ENCODE measurements around the gene TFRC. TPM values are rescaled to one million over a fixed set of nuclear protein-coding genes. Genes with fewer than 3 reads are reported as not detected.

Gene TFRC
- total and polyA plus RNA-seq, 4 donors = 19.1 to 1,250 (median 73.3) TPM

DNA sequence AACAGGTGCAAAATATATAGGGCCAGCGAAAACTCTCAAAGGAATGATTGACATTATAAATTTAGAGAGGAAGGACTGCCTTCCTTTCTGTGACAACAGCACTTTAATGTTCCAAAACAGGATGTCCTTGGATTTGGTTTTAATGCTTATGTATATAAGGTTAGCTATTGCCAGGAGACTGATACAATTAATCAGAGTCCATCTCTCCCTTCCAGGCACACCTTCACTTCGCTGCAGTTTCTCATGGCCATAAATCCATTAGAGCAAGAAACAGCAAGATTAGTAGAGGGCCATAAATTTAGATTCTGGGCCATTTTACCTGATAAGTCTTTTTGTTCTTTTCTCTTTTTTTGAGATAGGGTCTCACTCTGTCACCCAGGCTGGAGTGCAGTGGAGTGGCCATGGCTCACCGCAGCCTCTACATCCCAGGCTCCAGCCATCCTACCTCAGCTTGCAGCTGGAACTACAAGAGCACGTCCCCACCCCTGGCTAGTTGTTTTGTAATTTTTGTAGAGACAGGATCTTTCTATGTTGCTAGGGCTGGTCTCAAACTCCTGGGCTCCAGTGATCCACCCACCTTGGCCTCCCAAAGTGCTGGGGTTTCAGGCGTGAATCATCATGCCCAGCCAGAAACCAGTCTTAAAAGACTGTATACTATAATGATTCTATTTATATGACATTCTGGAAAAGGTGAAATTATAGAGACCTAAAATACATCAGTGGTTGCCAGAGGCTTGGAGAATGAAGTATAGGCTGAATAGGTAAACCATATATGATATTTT lies 15.7 kb upstream of the TFRC start (continued):
- TF ChIP-seq, protein P1, sequence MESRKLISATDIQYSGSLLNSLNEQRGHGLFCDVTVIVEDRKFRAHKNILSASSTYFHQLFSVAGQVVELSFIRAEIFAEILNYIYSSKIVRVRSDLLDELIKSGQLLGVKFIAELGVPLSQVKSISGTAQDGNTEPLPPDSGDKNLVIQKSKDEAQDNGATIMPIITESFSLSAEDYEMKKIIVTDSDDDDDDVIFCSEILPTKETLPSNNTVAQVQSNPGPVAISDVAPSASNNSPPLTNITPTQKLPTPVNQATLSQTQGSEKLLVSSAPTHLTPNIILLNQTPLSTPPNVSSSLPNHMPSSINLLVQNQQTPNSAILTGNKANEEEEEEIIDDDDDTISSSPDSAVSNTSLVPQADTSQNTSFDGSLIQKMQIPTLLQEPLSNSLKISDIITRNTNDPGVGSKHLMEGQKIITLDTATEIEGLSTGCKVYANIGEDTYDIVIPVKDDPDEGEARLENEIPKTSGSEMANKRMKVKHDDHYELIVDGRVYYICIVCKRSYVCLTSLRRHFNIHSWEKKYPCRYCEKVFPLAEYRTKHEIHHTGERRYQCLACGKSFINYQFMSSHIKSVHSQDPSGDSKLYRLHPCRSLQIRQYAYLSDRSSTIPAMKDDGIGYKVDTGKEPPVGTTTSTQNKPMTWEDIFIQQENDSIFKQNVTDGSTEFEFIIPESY (IDR thresholded peaks at IDR 0.05) = no peak
- TF ChIP-seq, protein P2, sequence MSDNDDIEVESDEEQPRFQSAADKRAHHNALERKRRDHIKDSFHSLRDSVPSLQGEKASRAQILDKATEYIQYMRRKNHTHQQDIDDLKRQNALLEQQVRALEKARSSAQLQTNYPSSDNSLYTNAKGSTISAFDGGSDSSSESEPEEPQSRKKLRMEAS (IDR thresholded peaks at IDR 0.05) = no peak
- no peak for TF ChIP-seq YY1 (IDR thresholded peaks at IDR 0.05)
- TF ChIP-seq GABPA (IDR thresholded peaks at IDR 0.05 in 1 of 2, conservative IDR thresholded peaks at IDR 0.05 in 1 of 2) = no peak
- TF ChIP-seq NR2F2 (IDR thresholded peaks at IDR 0.05) = no peak
- TF ChIP-seq, protein P3, sequence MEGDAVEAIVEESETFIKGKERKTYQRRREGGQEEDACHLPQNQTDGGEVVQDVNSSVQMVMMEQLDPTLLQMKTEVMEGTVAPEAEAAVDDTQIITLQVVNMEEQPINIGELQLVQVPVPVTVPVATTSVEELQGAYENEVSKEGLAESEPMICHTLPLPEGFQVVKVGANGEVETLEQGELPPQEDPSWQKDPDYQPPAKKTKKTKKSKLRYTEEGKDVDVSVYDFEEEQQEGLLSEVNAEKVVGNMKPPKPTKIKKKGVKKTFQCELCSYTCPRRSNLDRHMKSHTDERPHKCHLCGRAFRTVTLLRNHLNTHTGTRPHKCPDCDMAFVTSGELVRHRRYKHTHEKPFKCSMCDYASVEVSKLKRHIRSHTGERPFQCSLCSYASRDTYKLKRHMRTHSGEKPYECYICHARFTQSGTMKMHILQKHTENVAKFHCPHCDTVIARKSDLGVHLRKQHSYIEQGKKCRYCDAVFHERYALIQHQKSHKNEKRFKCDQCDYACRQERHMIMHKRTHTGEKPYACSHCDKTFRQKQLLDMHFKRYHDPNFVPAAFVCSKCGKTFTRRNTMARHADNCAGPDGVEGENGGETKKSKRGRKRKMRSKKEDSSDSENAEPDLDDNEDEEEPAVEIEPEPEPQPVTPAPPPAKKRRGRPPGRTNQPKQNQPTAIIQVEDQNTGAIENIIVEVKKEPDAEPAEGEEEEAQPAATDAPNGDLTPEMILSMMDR (IDR thresholded peaks at IDR 0.05; ENCODE audit: low read depth, low read length, missing input control) = no peak

DNA sequence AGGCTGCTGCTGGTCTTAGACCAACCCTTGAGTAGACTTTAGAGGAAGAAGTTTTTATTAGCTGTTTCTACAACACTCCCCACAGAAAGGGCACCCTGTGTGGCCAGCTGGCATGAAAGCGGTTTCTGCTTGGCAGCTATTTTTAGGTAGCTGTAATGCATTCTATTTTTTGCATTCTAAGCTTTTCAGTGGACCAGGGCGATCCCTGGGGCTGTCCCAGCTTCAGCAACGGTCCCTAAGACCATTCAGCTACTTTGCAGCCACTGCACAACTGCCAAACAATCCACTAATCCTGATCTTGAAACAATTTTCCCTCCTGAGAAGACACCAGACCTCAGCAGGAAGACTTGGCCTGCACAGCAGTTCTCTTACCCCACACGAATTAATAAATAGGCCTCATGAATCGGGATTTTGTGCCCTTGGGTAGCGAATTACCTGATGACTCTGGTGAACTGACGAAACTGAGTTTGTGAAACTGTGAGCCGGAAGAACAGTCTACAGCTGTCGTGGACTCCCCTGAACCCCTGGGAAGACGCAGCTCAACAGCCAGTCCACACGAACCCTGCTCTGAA lies 14.6 kb upstream of the TFRC start:
- Histone ChIP-seq H3K9ac (ENCODE audit: low read depth in 1 of 2, low read length in 2 of 2) (peak overlapping the region; percentile 19 to 67), H3K4me1 (ENCODE audit: control insufficient read depth in 4 of 4, insufficient read depth in 4 of 4, low read length in 3 of 4) (peaks cover 0 to 9% (median 8%) of the 10 kb centered on the region in 4 donors), H3K27me3 (ENCODE audit: control insufficient read depth in 4 of 4, insufficient read depth in 4 of 4, low read length in 3 of 4) (no peaks in the 10 kb centered on the region), H3K27ac (ENCODE audit: low read depth in 1 of 2, low read length in 2 of 2) (peak overlapping the region; percentile 65 to 83), H3K36me3 (ENCODE audit: control insufficient read depth in 4 of 4, insufficient read depth in 3 of 4, low read depth in 1 of 4, low read length in 3 of 4) (no peaks in the 10 kb centered on the region), H3K4me3 (ENCODE audit: low read depth in 1 of 3, low read length in 3 of 3) (no peak overlapping the region), H3K9me3 (ENCODE audit: control insufficient read depth in 4 of 4, low read length in 3 of 4) (no peaks in the 10 kb centered on the region)
- 37% methylated on average over 11 of the region's 11 CpGs for WGBS
- TF ChIP-seq SP1 (IDR thresholded peaks at IDR 0.05) (peak; percentile 6), GABPA (IDR thresholded peaks at IDR 0.05 in 1 of 2, conservative IDR thresholded peaks at IDR 0.05 in 1 of 2) (no peak), RXRA (IDR thresholded peaks at IDR 0.05) (no peak)
- DNase-seq (ENCODE audit: low spot score) = no peak

DNA sequence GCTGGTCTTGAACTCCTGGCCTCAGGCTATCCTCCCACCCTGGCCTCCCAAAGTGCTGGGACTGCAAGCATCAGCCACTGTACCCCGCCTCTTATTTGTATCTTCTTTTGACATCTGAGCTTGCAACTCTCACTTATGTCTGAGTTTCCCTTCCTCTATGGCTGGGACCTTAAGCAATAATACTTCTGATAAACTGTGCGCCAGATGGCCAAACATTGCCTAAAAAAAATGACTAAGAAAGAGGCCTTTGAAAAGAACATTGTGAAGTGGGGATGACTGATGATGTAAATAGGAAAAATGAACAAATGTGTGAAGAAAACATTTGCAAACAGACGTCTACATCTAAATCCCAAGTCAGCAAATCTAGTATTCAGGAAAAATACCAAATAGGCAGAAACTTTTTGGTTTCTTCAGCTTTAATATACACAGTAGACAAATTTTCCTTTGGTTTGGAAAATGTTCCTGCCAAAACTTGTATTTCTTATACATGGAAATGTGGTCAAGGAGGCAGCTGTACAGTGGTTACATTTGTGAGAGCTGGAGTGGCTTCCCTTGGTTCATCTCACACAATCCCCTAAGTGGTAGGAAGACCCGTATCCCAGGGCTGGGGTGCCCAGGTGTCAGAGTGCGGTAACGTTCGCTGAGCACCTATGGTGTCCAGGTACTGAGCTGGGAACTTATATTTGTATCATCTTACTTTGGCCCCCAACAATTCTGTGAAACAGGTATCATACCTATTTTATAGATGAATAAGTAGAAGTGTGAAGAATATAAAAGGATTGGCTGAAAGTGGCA lies 11.6 kb upstream of the TFRC start:
- 79% methylated on average over 7 of the region's 7 CpGs for WGBS
- no peak overlapping the region for H3K9ac ChIP-seq (ENCODE audit: low read depth in 1 of 2, low read length in 2 of 2)
- TF ChIP-seq JUND (IDR thresholded peaks at IDR 0.05) (no peak), FOXA1 (IDR thresholded peaks at IDR 0.05) (no peak), GABPA (IDR thresholded peaks at IDR 0.05 in 1 of 2, conservative IDR thresholded peaks at IDR 0.05 in 1 of 2) (no peak), FOXA2 (IDR thresholded peaks at IDR 0.05) (no peak)
- no peak overlapping the region for H3K27ac ChIP-seq (ENCODE audit: low read depth in 1 of 2, low read length in 2 of 2)
- no peaks in the 10 kb centered on the region for H3K27me3 ChIP-seq (ENCODE audit: control insufficient read depth in 4 of 4, insufficient read depth in 4 of 4, low read length in 3 of 4)
- H3K36me3 ChIP-seq (ENCODE audit: control insufficient read depth in 4 of 4, insufficient read depth in 3 of 4, low read depth in 1 of 4, low read length in 3 of 4) = no peaks in the 10 kb centered on the region
- no peaks in the 10 kb centered on the region for H3K9me3 ChIP-seq (ENCODE audit: control insufficient read depth in 4 of 4, low read length in 3 of 4)
- peaks cover 0 to 9% (median 8%) of the 10 kb centered on the region in 4 donors for H3K4me1 ChIP-seq (ENCODE audit: control insufficient read depth in 4 of 4, insufficient read depth in 4 of 4, low read length in 3 of 4)
- no peak for DNase-seq (ENCODE audit: low spot score)
- H3K4me3 ChIP-seq (ENCODE audit: low read depth in 1 of 3, low read length in 3 of 3) = no peak overlapping the region

All from liver (tissue), 9 donors.